DOHH2 (cell line): ENCODE data around the gene RAB3IL1.

ENCODE experiments used
- EZH2phosphoT487 ChIP-seq: fragments of 200-600 bp; sonication (generic); IDR thresholded peaks from 2 replicates; pipeline ENCODE4 v1.6.1; 2017; ENCODE audit warnings: borderline replicate concordance, mild to moderate bottlenecking, antibody characterized with exemption, low read length, moderate library complexity, mixed read lengths
- TF ChIP-seq, protein P1 (sequence below): fragments of 200-600 bp; sonication (generic); IDR thresholded peaks from one replicate; pipeline ENCODE4 v1.5.1; 2014; ENCODE audit warnings: antibody characterized with exemption, mild to moderate bottlenecking, low read depth, low read length; ENCODE audit not compliant: poor library complexity, severe bottlenecking

DNA sequence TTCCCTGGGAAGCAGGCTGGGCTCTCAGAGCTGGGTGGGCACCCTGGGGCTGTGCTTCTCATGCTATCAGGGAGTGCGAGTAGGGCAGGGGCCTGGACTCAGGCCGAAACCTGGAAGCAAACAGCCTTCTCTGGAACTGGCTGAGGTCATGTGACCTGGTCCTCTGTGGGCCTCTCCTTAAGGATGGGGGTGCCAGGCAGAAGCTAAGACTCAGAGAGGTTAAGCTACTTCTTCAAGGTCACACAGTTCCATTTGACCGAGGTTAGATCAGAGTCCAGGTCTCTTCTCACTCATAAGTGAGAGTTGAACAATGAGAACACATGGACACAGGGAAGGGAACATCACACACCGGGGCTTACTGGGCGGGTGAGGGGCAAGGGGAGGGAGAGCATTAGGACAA lies 33.4 kb downstream of the RAB3IL1 start:
- TF ChIP-seq, protein P1, sequence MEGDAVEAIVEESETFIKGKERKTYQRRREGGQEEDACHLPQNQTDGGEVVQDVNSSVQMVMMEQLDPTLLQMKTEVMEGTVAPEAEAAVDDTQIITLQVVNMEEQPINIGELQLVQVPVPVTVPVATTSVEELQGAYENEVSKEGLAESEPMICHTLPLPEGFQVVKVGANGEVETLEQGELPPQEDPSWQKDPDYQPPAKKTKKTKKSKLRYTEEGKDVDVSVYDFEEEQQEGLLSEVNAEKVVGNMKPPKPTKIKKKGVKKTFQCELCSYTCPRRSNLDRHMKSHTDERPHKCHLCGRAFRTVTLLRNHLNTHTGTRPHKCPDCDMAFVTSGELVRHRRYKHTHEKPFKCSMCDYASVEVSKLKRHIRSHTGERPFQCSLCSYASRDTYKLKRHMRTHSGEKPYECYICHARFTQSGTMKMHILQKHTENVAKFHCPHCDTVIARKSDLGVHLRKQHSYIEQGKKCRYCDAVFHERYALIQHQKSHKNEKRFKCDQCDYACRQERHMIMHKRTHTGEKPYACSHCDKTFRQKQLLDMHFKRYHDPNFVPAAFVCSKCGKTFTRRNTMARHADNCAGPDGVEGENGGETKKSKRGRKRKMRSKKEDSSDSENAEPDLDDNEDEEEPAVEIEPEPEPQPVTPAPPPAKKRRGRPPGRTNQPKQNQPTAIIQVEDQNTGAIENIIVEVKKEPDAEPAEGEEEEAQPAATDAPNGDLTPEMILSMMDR, result no peak
- TF ChIP-seq EZH2phosphoT487, result no peak
